ENCODE results near the gene IFT81. TPM values are rescaled to one million over a fixed set of nuclear protein-coding genes. Genes with fewer than 3 reads are reported as not detected.

Gene IFT81
- total RNA-seq, 1 experiment from 2014 or later = 15.5 TPM

- in situ Hi-C loops (cut with HindIII; ENCODE audit: low pct_unique_long_range_greater_than_20kb, low sequenced_read_pairs) = no loop called here
These were observed 35.2 kb upstream of the IFT81 start for GRCh38 chr12:110088936-110089335.

GRCh38 chr12:110090266-110091135 is 33.7 kb upstream of the IFT81 start:
- intact Hi-C loops (cut with micrococcal nuclease; ENCODE audit: unreplicated experiment) = no loop called here
- POLR2A ChIA-PET = no interaction called here

More at GRCh38 chr12:110088936-110089335, 35.2 kb upstream of the IFT81 start:
- Histone ChIP-seq H3K36me3 (ENCODE audit: control insufficient read depth, insufficient read depth, low read length) (no peaks in the 10 kb centered on the region), H3K27ac (ENCODE audit: low read length) (no peak overlapping the region), H3K4me1 (ENCODE audit: control insufficient read depth, insufficient read depth, low read length) (no peaks in the 10 kb centered on the region), H3K27me3 (ENCODE audit: control insufficient read depth, insufficient read depth, low read length) (no peaks in the 10 kb centered on the region), H3K9me3 (ENCODE audit: control insufficient read depth, insufficient read depth, low read depth, low read length) (no peaks in the 10 kb centered on the region), H3K4me3 (ENCODE audit: low read depth in 2 of 2, low read length in 2 of 2) (no peak overlapping the region)
- no TSS peak for BruUV-seq (replicated peaks)
- ChIA-PET CTCF (no interaction called here), POLR2A (no interaction called here)
- TF ChIP-seq SIN3A (IDR thresholded peaks at IDR 0.05; ENCODE audit: borderline replicate concordance, insufficient read depth, low read depth, low read length) = no peak
- no peak for TF ChIP-seq TCF7L2 (IDR thresholded peaks at IDR 0.05; ENCODE audit: low read depth, low read length)
- TF ChIP-seq CTCF (IDR thresholded peaks at IDR 0.05) = no peak
- no peak for TF ChIP-seq POLR2AphosphoS5 (IDR thresholded peaks at IDR 0.05; ENCODE audit: low read depth, low read length)
- TF ChIP-seq REST (IDR thresholded peaks at IDR 0.05; ENCODE audit: insufficient read depth in 1 of 2, low read depth in 2 of 2, low read length in 1 of 2) = no peak
- ATAC-seq (no peak), DNase-seq (ENCODE audit: low read depth, low spot score) (no peak)
- intact Hi-C loops (cut with micrococcal nuclease; ENCODE audit: unreplicated experiment) = no loop called here

More at GRCh38 chr12:110090266-110091135, 33.7 kb upstream of the IFT81 start:
- no peak for DNase-seq (ENCODE audit: low read depth, low spot score)
- in situ Hi-C loops (cut with HindIII; ENCODE audit: low pct_unique_long_range_greater_than_20kb, low sequenced_read_pairs) = no loop called here
- TF ChIP-seq CTCF (IDR thresholded peaks at IDR 0.05) = no peak
- no peak for TF ChIP-seq REST (IDR thresholded peaks at IDR 0.05; ENCODE audit: insufficient read depth in 1 of 2, low read depth in 2 of 2, low read length in 1 of 2)
- no peak for TF ChIP-seq SIN3A (IDR thresholded peaks at IDR 0.05; ENCODE audit: borderline replicate concordance, insufficient read depth, low read depth, low read length)
- no peak for TF ChIP-seq POLR2AphosphoS5 (IDR thresholded peaks at IDR 0.05; ENCODE audit: low read depth, low read length)
- TF ChIP-seq TCF7L2 (IDR thresholded peaks at IDR 0.05; ENCODE audit: low read depth, low read length) = no peak
- H3K9me3 ChIP-seq (ENCODE audit: control insufficient read depth, insufficient read depth, low read depth, low read length) = no peaks in the 10 kb centered on the region
- H3K4me3 ChIP-seq (ENCODE audit: low read depth in 2 of 2, low read length in 2 of 2) = no peak overlapping the region
- ATAC-seq = no peak
- H3K27ac ChIP-seq (ENCODE audit: low read length) = no peak overlapping the region
- H3K27me3 ChIP-seq (ENCODE audit: control insufficient read depth, insufficient read depth, low read length) = no peaks in the 10 kb centered on the region
- H3K4me1 ChIP-seq (ENCODE audit: control insufficient read depth, insufficient read depth, low read length) = no peaks in the 10 kb centered on the region
- no TSS peak for BruUV-seq (replicated peaks)
- H3K36me3 ChIP-seq (ENCODE audit: control insufficient read depth, insufficient read depth, low read length) = no peaks in the 10 kb centered on the region
- CTCF ChIA-PET = interaction anchor here (0.6 kb wide), 1 partner anchor 9 kb away, joined by 10 read pairs; no protein-coding TSS in a partner anchor

All from Panc1 (cell line).